Neural cell (in vitro differentiated cells): ENCODE data around the gene NUBP2. TPM values are rescaled to one million over a fixed set of nuclear protein-coding genes. Genes with fewer than 3 reads are reported as not detected.

Experiments
- H2AFZ ChIP-seq: fragments of 200-600, 300-800 bp; sonication (generic), shearing (Covaris generic); 2 replicates; pipeline ENCODE4 v1.6.0; 2014; ENCODE audit warnings: low read depth, mild to moderate bottlenecking, antibody characterized with exemption, low read length, moderate library complexity
- H3F3A ChIP-seq: fragments of 200-600 bp; shearing (Covaris generic); 2 replicates; pipeline ENCODE4 v1.6.1; 2016; ENCODE audit warnings: mild to moderate bottlenecking, moderate library complexity, mixed read lengths, antibody characterized with exemption, low read length; ENCODE audit not compliant: insufficient read depth, poor library complexity, severe bottlenecking
- H3K27ac ChIP-seq: fragments of 200-600, 300-800 bp; sonication (generic), shearing (Covaris generic); 2 replicates; pipeline ENCODE4 v1.5.1; 2014; ENCODE audit warnings: mild to moderate bottlenecking, low read length, moderate library complexity
- H3K27me3 ChIP-seq: fragments of 300-800, 200-600 bp; sonication (generic), shearing (Covaris generic); 2 replicates; pipeline ENCODE4 v1.6.0; 2014; ENCODE audit warnings: mild to moderate bottlenecking, low read depth, low read length, moderate library complexity; ENCODE audit not compliant: insufficient read depth
- H3K36me3 ChIP-seq: fragments of 300-800, 200-600 bp; sonication (generic), shearing (Covaris generic); 2 replicates; pipeline ENCODE4 v1.5.1; 2014; ENCODE audit warnings: mild to moderate bottlenecking, antibody characterized with exemption, low read length, moderate library complexity; ENCODE audit not compliant: insufficient read depth
- H3K4me2 ChIP-seq: fragments of 300-800, 200-600 bp; sonication (generic), shearing (Covaris generic); 2 replicates; pipeline ENCODE4 v1.6.0; 2014; ENCODE audit warnings: mild to moderate bottlenecking, low read length
- H3K4me3 ChIP-seq: fragments of 300-800, 200-600 bp; sonication (generic), shearing (Covaris generic); 2 replicates; pipeline ENCODE4 v1.5.1; 2014; ENCODE audit warnings: mild to moderate bottlenecking, low read length, moderate library complexity
- H3K79me2 ChIP-seq: fragments of 200-600 bp; shearing (Covaris generic); replicated peaks from 2 replicates; pipeline ENCODE4 v1.6.0; 2014; ENCODE audit warnings: mild to moderate bottlenecking, low read length, moderate library complexity; ENCODE audit not compliant: insufficient read depth
- H3K9ac ChIP-seq: fragments of 300-800, 200-600 bp; sonication (generic), shearing (Covaris generic); 2 replicates; pipeline ENCODE4 v1.6.1; 2016; ENCODE audit warnings: mild to moderate bottlenecking, low read length, mixed read lengths
- H3K9me2 ChIP-seq: fragments of 200-600 bp; shearing (Covaris generic); 2 replicates; pipeline ENCODE4 v1.6.1; 2016; ENCODE audit warnings: mild to moderate bottlenecking, low read length, mixed read lengths; ENCODE audit not compliant: insufficient read depth
- H3K9me3 ChIP-seq: fragments of 200-600, 300-800 bp; sonication (generic), shearing (Covaris generic); 2 replicates; pipeline ENCODE4 v1.6.1; 2016; ENCODE audit warnings: mild to moderate bottlenecking, mixed run types, low read length, moderate library complexity, mixed read lengths
- H4K20me1 ChIP-seq: fragments of 200-600 bp; shearing (Covaris generic); 2 replicates; pipeline ENCODE4 v1.6.1; 2016; ENCODE audit warnings: mild to moderate bottlenecking, mixed run types; ENCODE audit not compliant: insufficient read depth
- CTCF ChIP-seq: fragments of 450-650 bp; IDR thresholded peaks from 2 replicates; pipeline ENCODE4 v1.5.1; 2014; ENCODE audit warnings: antibody characterized with exemption, mild to moderate bottlenecking, moderate library complexity; ENCODE audit not compliant: poor library complexity, severe bottlenecking
- EP300 ChIP-seq: fragments of 450-650 bp; conservative IDR thresholded peaks from 2 replicates; pipeline ENCODE4 v1.6.1; 2014; ENCODE audit warnings: antibody characterized with exemption, mild to moderate bottlenecking, moderate library complexity; ENCODE audit not compliant: poor library complexity, severe bottlenecking
- EZH2 ChIP-seq: fragments of 200-600, 300-800 bp; shearing (Covaris generic), sonication (generic); IDR thresholded peaks from 2 replicates; pipeline ENCODE4 v1.6.1; 2014; ENCODE audit warnings: antibody characterized with exemption, low read length, borderline replicate concordance, mild to moderate bottlenecking; ENCODE audit not compliant: insufficient read depth, poor library complexity, severe bottlenecking
- MXI1 ChIP-seq: fragments of 450-650 bp; conservative IDR thresholded peaks from 2 replicates; pipeline ENCODE4 v1.6.1; 2014; ENCODE audit warnings: antibody characterized with exemption, mild to moderate bottlenecking; ENCODE audit not compliant: poor library complexity, severe bottlenecking
- POLR2AphosphoS5 ChIP-seq: IDR thresholded peaks from 2 replicates; pipeline ENCODE4 v1.6.1; 2012
- RAD21 ChIP-seq: fragments of 450-650 bp; conservative IDR thresholded peaks from 2 replicates; pipeline ENCODE4 v1.6.1; 2014; ENCODE audit warnings: antibody characterized with exemption, mild to moderate bottlenecking, moderate library complexity
- REST ChIP-seq: IDR thresholded peaks from 2 replicates; pipeline ENCODE4 v1.6.1; 2012; ENCODE audit warnings: borderline replicate concordance
- SMC3 ChIP-seq: fragments of 450-650 bp; conservative IDR thresholded peaks from 2 replicates; pipeline ENCODE4 v1.6.1; 2014; ENCODE audit warnings: antibody characterized with exemption, mild to moderate bottlenecking, moderate library complexity; ENCODE audit not compliant: poor library complexity
- TAF1 ChIP-seq: IDR thresholded peaks from 2 replicates; pipeline ENCODE4 v1.6.1; 2012; ENCODE audit warnings: low read depth
- polyA plus RNA-seq: library from polyadenylated mRNA; depleted of rRNA; stranded (reverse); fragments of >200 nt; gene quantifications from 2 replicates; pipeline ENCODE4 v1.2.3, GENCODE V29; 2014

The NUBP2 gene
- polyA plus RNA-seq, 1 donor from 2014 or later, result 213 TPM

- H3K9me3 ChIP-seq, result no peaks in the 10 kb centered on the region
- no peak for TF ChIP-seq REST
These were observed 16.1 kb upstream of the NUBP2 start for GRCh38 chr16:1766701-1767100.

GRCh38 chr16:1767116-1767994, 15.4 kb upstream of the NUBP2 start:
- H3K79me2 ChIP-seq, result no peaks in the 10 kb centered on the region
- no peaks in the 10 kb centered on the region for H3K27me3 ChIP-seq
- no peaks in the 10 kb centered on the region for H4K20me1 ChIP-seq
- no peaks in the 10 kb centered on the region for H3K9me3 ChIP-seq
- H3K36me3 ChIP-seq, result no peaks in the 10 kb centered on the region
- H3K27ac ChIP-seq, result no peak overlapping the region
- H3F3A ChIP-seq, result no peaks in the 10 kb centered on the region
- no peak overlapping the region for H3K4me3 ChIP-seq
- H3K9ac ChIP-seq, result no peak overlapping the region
- H3K4me2 ChIP-seq, result no peak overlapping the region
- H3K9me2 ChIP-seq, result no peaks in the 10 kb centered on the region
- H2AFZ ChIP-seq, result no peak overlapping the region
- no peak for TF ChIP-seq EZH2
- TF ChIP-seq MXI1, result no peak
- TF ChIP-seq CTCF, result no peak
- no peak for TF ChIP-seq POLR2AphosphoS5
- TF ChIP-seq REST, result no peak
- TF ChIP-seq EP300, result no peak
- TF ChIP-seq TAF1, result no peak
- TF ChIP-seq RAD21, result no peak
- no peak for TF ChIP-seq SMC3

More at GRCh38 chr16:1766701-1767100, 16.1 kb upstream of the NUBP2 start:
- no peak overlapping the region for H3K4me2 ChIP-seq
- H3K9ac ChIP-seq, result no peak overlapping the region
- H3K27ac ChIP-seq, result no peak overlapping the region
- H3K27me3 ChIP-seq, result no peaks in the 10 kb centered on the region
- no peaks in the 10 kb centered on the region for H3F3A ChIP-seq
- H3K4me3 ChIP-seq, result no peak overlapping the region
- H3K79me2 ChIP-seq, result no peaks in the 10 kb centered on the region
- no peaks in the 10 kb centered on the region for H3K9me2 ChIP-seq
- no peaks in the 10 kb centered on the region for H4K20me1 ChIP-seq
- no peak overlapping the region for H2AFZ ChIP-seq
- no peaks in the 10 kb centered on the region for H3K36me3 ChIP-seq
